Stimulated activated CD4-positive, alpha-beta T cell treated with anti-CD3 and anti-CD28 coated beads, Interleukin-2, amount 100 ng/mL, for 24 hours (primary cell): ENCODE results near the gene WDR20.
A peak's percentile ranks its signal among the peaks of the same experiment; 100 is the strongest.
"Not testable (repeated sequence)": the region's sequence is repeated elsewhere in the genome, so short reads cannot be mapped to it uniquely, and the experiment has no call there.

Experiments
- DNase-seq, 2 donors: peaks; one replicate each; pipeline ENCODE4 v3.0.0-alpha.2; 2020

WDR20 gene

GRCh38 chr14:102139286-102140026, at the start of gene WDR20:
Gene WDR20 (plus strand): TSS chr14:102139897. CDS start chr14:102139924, 27 bp downstream.
- DNase-seq = peak; percentile 99

- DNase-seq = no peak
Measured at GRCh38 chr14:102090713-102091112, 49.0 kb upstream of the WDR20 start.

- no peak for DNase-seq
Measured at GRCh38 chr14:102092806-102093205, 46.9 kb upstream of the WDR20 start.

- no peak for DNase-seq
Measured at GRCh38 chr14:102094101-102094500, 45.6 kb upstream of the WDR20 start.

- no peak for DNase-seq
Measured at GRCh38 chr14:102095231-102095870, 44.3 kb upstream of the WDR20 start.

- DNase-seq = no peak
Measured at GRCh38 chr14:102095871-102096568, 43.7 kb upstream of the WDR20 start.

- DNase-seq = peak; percentile 80
Measured at GRCh38 chr14:102096569-102097188, 43.0 kb upstream of the WDR20 start.

- no peak for DNase-seq
Measured at GRCh38 chr14:102097441-102098135, 42.1 kb upstream of the WDR20 start.

- DNase-seq = no peak
Measured at GRCh38 chr14:102103062-102103695, 36.5 kb upstream of the WDR20 start.

GRCh38 chr14:102105369-102105768, 34.3 kb upstream of the WDR20 start:
- no peak for DNase-seq

GRCh38 chr14:102109332-102109731, 30.4 kb upstream of the WDR20 start:
- not testable (repeated sequence) for DNase-seq

- no peak for DNase-seq
Measured at GRCh38 chr14:102111101-102111500, 28.6 kb upstream of the WDR20 start.

- DNase-seq = no peak
Measured at GRCh38 chr14:102116361-102117180, 23.1 kb upstream of the WDR20 start.

GRCh38 chr14:102117852-102118251, 21.8 kb upstream of the WDR20 start:
- no peak for DNase-seq

- DNase-seq = no peak
Measured at GRCh38 chr14:102120888-102121287, 18.8 kb upstream of the WDR20 start.

- DNase-seq = no peak
Measured at GRCh38 chr14:102121567-102121966, 18.1 kb upstream of the WDR20 start.

- no peak for DNase-seq
Measured at GRCh38 chr14:102124419-102124818, 15.3 kb upstream of the WDR20 start.

GRCh38 chr14:102125546-102125945, 14.2 kb upstream of the WDR20 start:
- no peak for DNase-seq

- DNase-seq = no peak
Measured at GRCh38 chr14:102126807-102127455, 12.8 kb upstream of the WDR20 start.

- DNase-seq = no peak
Measured at GRCh38 chr14:102131741-102132140, 8.0 kb upstream of the WDR20 start.

- DNase-seq = not testable (repeated sequence)
Measured at GRCh38 chr14:102134021-102134420, 5.7 kb upstream of the WDR20 start.
